Renal cortical epithelial cell (primary cell): ENCODE measurements around the gene LZTS3. TPM values are rescaled to one million over a fixed set of nuclear protein-coding genes. Genes with fewer than 3 reads are reported as not detected.

Experiments
- total RNA-seq: library from RNA; depleted of rRNA; stranded (reverse); fragments of >200 nt; gene quantifications from 2 replicates; pipeline ENCODE4 v1.2.3, GENCODE V29; 2014

The LZTS3 gene
- total RNA-seq, 1 donor from 2014 or later: 23.5 TPM

Other genes starting within 250 kb of the LZTS3 start
- gene GNRH2, start 129.9 kb downstream of the LZTS3 start, total RNA-seq: not detected in 2 replicates
- gene MRPS26, start 127.5 kb downstream of the LZTS3 start, total RNA-seq: 31.2 and 36.6 TPM in 2 replicates
- gene OXT, start 101.9 kb downstream of the LZTS3 start, total RNA-seq: not detected in 2 replicates
- not detected in 2 replicates for gene AVP, start 88.8 kb downstream of the LZTS3 start, total RNA-seq
- gene FASTKD5, start 13.7 kb downstream of the LZTS3 start, total RNA-seq: 22.7 and 29.4 TPM in 2 replicates
- 2.1 and 4.2 TPM in 2 replicates for gene UBOX5, start 13.7 kb downstream of the LZTS3 start, total RNA-seq
- 26.6 and 68.0 TPM in 2 replicates for gene DDRGK1, start 31.1 kb upstream of the LZTS3 start, total RNA-seq
- gene ITPA, start 35.9 kb upstream of the LZTS3 start, total RNA-seq: 24.6 and 43.1 TPM in 2 replicates
- 3.1 and 3.8 TPM in 2 replicates for gene SLC4A11, start 65.6 kb upstream of the LZTS3 start, total RNA-seq
- gene DNAAF9, start 234.1 kb upstream of the LZTS3 start, total RNA-seq: 6.8 and 22.0 TPM in 2 replicates